Vagina (tissue), 2 donors: Measurements from ENCODE around the gene CASZ1. TPM values are rescaled to one million over a fixed set of nuclear protein-coding genes. Genes with fewer than 3 reads are reported as not detected.

Experiments used
- DNase-seq, 2 donors: peaks; one replicate each; pipeline ENCODE4 v3.0.0-alpha.2; 2017; ENCODE audit errors: extremely low spot score in 2 of 2
- H3K27ac ChIP-seq: fragments of 200-600 bp; sonication (generic); one replicate; pipeline ENCODE4 v1.5.1; 2019
- H3K27me3 ChIP-seq: fragments of 200-600 bp; sonication (generic); one replicate; pipeline ENCODE4 v1.5.1; 2019
- H3K36me3 ChIP-seq, 2 donors: fragments of 200-600 bp; sonication (generic); one replicate each; pipeline ENCODE4 v1.5.1; 2017 to 2019
- H3K4me1 ChIP-seq: fragments of 200-600 bp; sonication (generic); one replicate; pipeline ENCODE4 v1.5.1; 2019
- H3K4me3 ChIP-seq, 2 donors: fragments of 200-600 bp; sonication (generic); 1 replicate in 1 of 2; 2 replicates in 1 of 2; pipeline ENCODE4 v1.5.1; 2016 to 2019
- H3K9me3 ChIP-seq: fragments of 200-600 bp; sonication (generic); one replicate; pipeline ENCODE4 v1.5.1; 2019
- POLR2A ChIP-seq, 2 donors: fragments of 450-650 bp; IDR thresholded peaks; one replicate each; pipeline ENCODE4 v1.6.1; 2017; ENCODE audit warnings: antibody characterized with exemption in 2 of 2, mild to moderate bottlenecking in 2 of 2, moderate library complexity in 2 of 2
- POLR2AphosphoS5 ChIP-seq, 2 donors: sonication (generic); formaldehyde crosslinking; IDR thresholded peaks; one replicate each; pipeline ENCODE4 v1.9.0; 2017; ENCODE audit warnings: antibody characterized with exemption in 2 of 2, mild to moderate bottlenecking in 2 of 2, low read depth in 1 of 2; ENCODE audit not compliant: insufficient read depth in 1 of 2
- intact Hi-C: fragments of 100-400 bp; cut with DNase I; formaldehyde crosslinking; loops from one replicate; pipeline ENCODE4 v1.15.1; 2023
- total RNA-seq: library from RNA; depleted of rRNA; stranded (reverse); fragments of >200 nt; gene quantifications from one replicate; pipeline ENCODE4 v1.2.3, GENCODE V29; 2016
- TF ChIP-seq, protein P1 (sequence below), 3 experiments: fragments of 450-650 bp in 2 of 3; fragments of 200-600 bp in 1 of 3; sonication (generic) in 1 of 3; IDR thresholded peaks; one replicate each; pipeline ENCODE4 v1.5.1; 2017 to 2019; ENCODE audit warnings: antibody characterized with exemption in 3 of 3, mild to moderate bottlenecking in 2 of 3, moderate library complexity in 2 of 3

Gene CASZ1
- total RNA-seq, 1 donor from 2014 or later: 30.7 TPM

DNA sequence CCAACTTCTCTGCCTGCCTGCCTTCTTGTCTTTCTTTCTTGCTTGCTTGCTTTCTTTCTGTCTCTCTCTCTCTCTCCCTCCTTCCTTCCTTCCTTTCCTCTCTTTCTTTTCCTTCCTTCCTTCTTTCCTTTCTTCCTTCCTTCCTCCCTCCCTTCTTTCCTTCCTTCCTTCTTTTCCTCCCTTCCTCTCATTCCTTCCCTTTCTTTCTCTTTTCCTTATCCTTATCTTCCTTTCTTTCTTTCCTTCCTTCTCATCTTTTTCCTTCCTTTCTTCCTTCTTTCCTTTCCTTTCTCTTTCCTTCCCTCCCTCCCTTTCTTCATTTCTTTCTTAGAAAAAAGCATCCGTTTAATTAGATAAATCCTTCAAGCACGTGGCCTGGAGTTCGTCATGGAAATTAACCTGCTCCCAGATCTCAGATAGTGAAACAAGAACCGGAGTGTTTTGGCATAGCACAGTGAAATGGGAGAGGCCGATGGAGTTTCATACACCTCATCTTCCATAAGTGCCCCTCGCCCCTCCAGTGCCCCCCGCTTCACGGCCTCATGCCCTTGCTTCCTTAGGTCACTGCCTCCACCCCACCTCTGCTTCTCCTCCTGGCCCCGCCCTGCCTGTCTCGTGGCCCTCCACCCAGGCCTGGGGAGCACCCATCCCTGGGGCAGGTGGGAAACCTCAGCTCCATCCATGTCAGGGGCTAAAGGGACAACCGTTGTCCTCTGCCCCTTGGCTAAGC is 11.3 kb downstream of the CASZ1 start:
- Histone ChIP-seq H3K27ac (no peak overlapping the region), H3K36me3 (no peaks in the 10 kb centered on the region), H3K27me3 (no peaks in the 10 kb centered on the region), H3K4me3 (no peak overlapping the region), H3K4me1 (peaks cover 9% of the 10 kb centered on the region), H3K9me3 (no peaks in the 10 kb centered on the region)
- no peak for DNase-seq
- intact Hi-C loops: no loop called here
- TF ChIP-seq POLR2A (IDR thresholded peaks at IDR 0.05) (no peak), POLR2AphosphoS5 (IDR thresholded peaks at IDR 0.05; ENCODE audit: insufficient read depth in 1 of 2, low read depth in 1 of 2) (no peak)
- TF ChIP-seq, protein P1, sequence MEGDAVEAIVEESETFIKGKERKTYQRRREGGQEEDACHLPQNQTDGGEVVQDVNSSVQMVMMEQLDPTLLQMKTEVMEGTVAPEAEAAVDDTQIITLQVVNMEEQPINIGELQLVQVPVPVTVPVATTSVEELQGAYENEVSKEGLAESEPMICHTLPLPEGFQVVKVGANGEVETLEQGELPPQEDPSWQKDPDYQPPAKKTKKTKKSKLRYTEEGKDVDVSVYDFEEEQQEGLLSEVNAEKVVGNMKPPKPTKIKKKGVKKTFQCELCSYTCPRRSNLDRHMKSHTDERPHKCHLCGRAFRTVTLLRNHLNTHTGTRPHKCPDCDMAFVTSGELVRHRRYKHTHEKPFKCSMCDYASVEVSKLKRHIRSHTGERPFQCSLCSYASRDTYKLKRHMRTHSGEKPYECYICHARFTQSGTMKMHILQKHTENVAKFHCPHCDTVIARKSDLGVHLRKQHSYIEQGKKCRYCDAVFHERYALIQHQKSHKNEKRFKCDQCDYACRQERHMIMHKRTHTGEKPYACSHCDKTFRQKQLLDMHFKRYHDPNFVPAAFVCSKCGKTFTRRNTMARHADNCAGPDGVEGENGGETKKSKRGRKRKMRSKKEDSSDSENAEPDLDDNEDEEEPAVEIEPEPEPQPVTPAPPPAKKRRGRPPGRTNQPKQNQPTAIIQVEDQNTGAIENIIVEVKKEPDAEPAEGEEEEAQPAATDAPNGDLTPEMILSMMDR (IDR thresholded peaks at IDR 0.05): no peak

DNA sequence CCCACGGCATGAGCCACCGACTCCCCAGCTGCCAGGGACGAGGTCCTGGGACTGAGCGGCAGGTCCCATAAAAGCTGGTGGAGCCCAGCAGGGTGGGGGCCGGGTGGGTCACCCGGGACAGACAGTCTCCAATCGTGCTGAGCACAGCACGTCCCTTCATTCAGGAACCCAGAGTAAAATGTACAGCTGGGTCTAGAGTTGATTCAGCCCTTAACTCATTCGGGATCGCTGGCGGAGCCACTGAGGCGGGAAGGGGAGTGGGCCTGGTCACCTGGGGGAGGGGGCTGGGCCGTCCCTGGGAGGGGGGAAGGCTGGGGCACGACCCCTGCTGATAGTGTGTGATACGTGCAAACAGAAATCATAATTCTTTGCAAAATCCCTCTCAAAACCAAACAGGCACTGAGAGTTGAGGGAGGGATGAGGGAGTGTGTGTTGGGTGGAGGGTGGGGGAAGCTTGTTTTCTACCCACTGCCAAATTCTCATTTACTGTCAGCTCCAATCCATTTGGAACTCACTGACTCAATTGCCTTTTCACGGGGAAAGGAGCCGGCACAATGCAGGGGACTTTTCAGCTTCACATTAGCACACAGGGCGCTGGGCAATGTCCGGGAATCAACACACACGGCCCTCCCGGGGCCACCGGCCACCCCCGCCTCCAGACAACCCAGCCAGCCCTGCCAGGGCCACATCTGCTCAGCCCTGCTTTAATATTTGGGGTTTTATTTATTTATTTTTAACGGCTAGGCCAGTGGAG is 13.8 kb downstream of the CASZ1 start:
- intact Hi-C loops: no loop called here

DNA sequence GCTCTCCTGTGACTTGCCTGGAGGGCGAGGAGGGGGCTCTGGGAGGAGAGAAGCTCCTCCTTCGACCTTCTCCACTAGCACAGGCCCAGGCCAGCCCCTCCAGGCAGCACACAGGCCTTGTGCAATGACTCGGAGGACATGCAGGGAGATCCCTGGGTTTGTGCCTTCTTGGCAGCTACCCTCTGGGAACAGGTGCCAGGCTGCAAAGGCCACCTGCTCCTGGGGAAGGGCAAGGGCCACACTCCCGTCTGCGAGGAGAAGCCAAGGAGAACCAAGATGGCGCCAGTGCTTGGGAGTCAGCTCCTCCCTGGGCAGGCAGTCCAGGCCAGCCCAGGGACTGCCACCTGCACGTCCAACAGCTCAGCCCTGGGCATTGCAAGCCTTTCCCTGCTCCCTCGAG is 15.3 kb downstream of the CASZ1 start:
- Histone ChIP-seq H3K4me1 (peaks cover 17% of the 10 kb centered on the region), H3K9me3 (no peaks in the 10 kb centered on the region), H3K36me3 (no peaks in the 10 kb centered on the region), H3K27me3 (no peaks in the 10 kb centered on the region), H3K4me3 (no peak overlapping the region), H3K27ac (no peak overlapping the region)
- no peak for DNase-seq
- intact Hi-C loops: no loop called here
- TF ChIP-seq POLR2AphosphoS5 (IDR thresholded peaks at IDR 0.05; ENCODE audit: insufficient read depth in 1 of 2, low read depth in 1 of 2): no peak

More for the DNA sequence above, 13.8 kb downstream of the CASZ1 start:
- H3K27ac ChIP-seq: no peak overlapping the region
- no peaks in the 10 kb centered on the region for H3K9me3 ChIP-seq
- TF ChIP-seq POLR2AphosphoS5 (IDR thresholded peaks at IDR 0.05; ENCODE audit: insufficient read depth in 1 of 2, low read depth in 1 of 2): no peak
- TF ChIP-seq, protein P1 (IDR thresholded peaks at IDR 0.05): no peak
- H3K4me1 ChIP-seq: peaks cover 8% of the 10 kb centered on the region
- H3K4me3 ChIP-seq: no peak overlapping the region
- H3K27me3 ChIP-seq: no peaks in the 10 kb centered on the region
- no peaks in the 10 kb centered on the region for H3K36me3 ChIP-seq
- DNase-seq: no peak

GRCh38 chr1:10779841-10780240 is 16.6 kb downstream of the CASZ1 start:
- no peak overlapping the region for H3K4me3 ChIP-seq
- intact Hi-C loops: no loop called here
- no peak for TF ChIP-seq POLR2A (IDR thresholded peaks at IDR 0.05)
- TF ChIP-seq, protein P1 (IDR thresholded peaks at IDR 0.05): no peak
- TF ChIP-seq POLR2AphosphoS5 (IDR thresholded peaks at IDR 0.05; ENCODE audit: insufficient read depth in 1 of 2, low read depth in 1 of 2): no peak

DNA sequence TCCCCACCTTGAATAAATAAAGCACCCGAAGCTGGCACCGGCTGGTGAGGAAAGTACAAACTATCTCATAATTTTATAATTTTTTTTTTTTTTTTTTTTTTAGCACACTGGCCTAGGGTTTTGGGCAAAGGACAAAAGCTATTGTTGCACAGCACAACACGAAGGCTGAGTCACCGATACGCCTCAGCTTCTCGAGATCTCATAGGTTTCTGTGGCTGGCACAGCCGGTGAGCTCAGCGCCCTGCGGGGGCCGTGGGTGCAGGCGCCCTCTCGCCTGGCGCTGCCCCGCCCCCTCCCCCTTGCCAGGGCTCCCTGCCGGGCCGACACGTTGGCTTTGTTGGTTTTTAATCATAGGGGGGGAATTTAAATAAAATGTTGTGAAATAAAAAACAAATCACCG is 17.2 kb downstream of the CASZ1 start:
- peak overlapping the region; percentile 72 for H3K27ac ChIP-seq
- intact Hi-C loops: no loop called here
- peaks cover 30% of the 10 kb centered on the region for H3K4me1 ChIP-seq

More at GRCh38 chr1:10779841-10780240, 16.6 kb downstream of the CASZ1 start:
- DNase-seq: no peak
- H3K27ac ChIP-seq: peak overlapping the region; percentile 72
- no peaks in the 10 kb centered on the region for H3K36me3 ChIP-seq
- H3K9me3 ChIP-seq: no peaks in the 10 kb centered on the region
- peaks cover 24% of the 10 kb centered on the region for H3K4me1 ChIP-seq
- H3K27me3 ChIP-seq: no peaks in the 10 kb centered on the region

More for the DNA sequence above, 17.2 kb downstream of the CASZ1 start:
- Histone ChIP-seq H3K27me3 (no peaks in the 10 kb centered on the region), H3K9me3 (no peaks in the 10 kb centered on the region), H3K4me3 (no peak overlapping the region), H3K36me3 (no peaks in the 10 kb centered on the region)
- TF ChIP-seq, protein P1 (IDR thresholded peaks at IDR 0.05): no peak
- TF ChIP-seq POLR2AphosphoS5 (IDR thresholded peaks at IDR 0.05; ENCODE audit: insufficient read depth in 1 of 2, low read depth in 1 of 2): no peak
- no peak for TF ChIP-seq POLR2A (IDR thresholded peaks at IDR 0.05)
- DNase-seq: no peak
